Myocyte (in vitro differentiated cells): ENCODE results near the gene FFAR2. TPM values are rescaled to one million over a fixed set of nuclear protein-coding genes. Genes with fewer than 3 reads are reported as not detected.
A peak's percentile ranks its signal among the peaks of the same experiment; 100 is the strongest.
"Not testable (repeated sequence)": the region's sequence is repeated elsewhere in the genome, so short reads cannot be mapped to it uniquely, and the experiment has no call there.

Source experiments
- DNase-seq: peaks from one replicate; pipeline ENCODE4 v3.0.0-alpha.2; 2012; ENCODE audit warnings: low read depth
- total RNA-seq: library from RNA; depleted of rRNA; stranded (reverse); fragments of >200 nt; gene quantifications from 2 replicates; pipeline ENCODE4 v1.2.3, GENCODE V29; 2014

The FFAR2 gene
- total RNA-seq, 1 donor from 2014 or later: not detected

- not testable (repeated sequence) for DNase-seq
These were observed 24.7 kb upstream of the FFAR2 start for GRCh38 chr19:35423406-35423805.

GRCh38 chr19:35425682-35426081, 22.4 kb upstream of the FFAR2 start:
- no peak for DNase-seq

- DNase-seq: no peak
These were observed 20.9 kb upstream of the FFAR2 start for GRCh38 chr19:35427187-35427586.

GRCh38 chr19:35429698-35430408, 18.2 kb upstream of the FFAR2 start:
- DNase-seq: no peak

GRCh38 chr19:35430409-35431144, 17.5 kb upstream of the FFAR2 start:
- no peak for DNase-seq

GRCh38 chr19:35431145-35431807, 16.8 kb upstream of the FFAR2 start:
- DNase-seq: no peak

GRCh38 chr19:35432911-35433310, 15.1 kb upstream of the FFAR2 start:
- DNase-seq: no peak

- DNase-seq: no peak
These were observed 14.6 kb upstream of the FFAR2 start for GRCh38 chr19:35433448-35433847.

- no peak for DNase-seq
These were observed 12.2 kb upstream of the FFAR2 start for GRCh38 chr19:35435896-35436295.

- DNase-seq: peak; percentile 5
These were observed 11.3 kb upstream of the FFAR2 start for GRCh38 chr19:35436477-35437405.

- DNase-seq: no peak
These were observed 10.6 kb upstream of the FFAR2 start for GRCh38 chr19:35437406-35437951.

GRCh38 chr19:35438096-35438495, 10.0 kb upstream of the FFAR2 start:
- no peak for DNase-seq

GRCh38 chr19:35438527-35438926, 9.5 kb upstream of the FFAR2 start:
- no peak for DNase-seq

- DNase-seq: no peak
These were observed 8.1 kb upstream of the FFAR2 start for GRCh38 chr19:35439921-35440320.

- no peak for DNase-seq
These were observed 6.0 kb upstream of the FFAR2 start for GRCh38 chr19:35442091-35442490.

GRCh38 chr19:35444735-35445134, 3.3 kb upstream of the FFAR2 start:
- no peak for DNase-seq

- DNase-seq: no peak
These were observed 2.0 kb upstream of the FFAR2 start for GRCh38 chr19:35445826-35446593.

GRCh38 chr19:35449359-35450043, 1.4 kb downstream of the FFAR2 start:
- no peak for DNase-seq

- DNase-seq: no peak
These were observed 3.5 kb downstream of the FFAR2 start for GRCh38 chr19:35451338-35452096.
